ENCODE measurements around the gene TRPC4AP. TPM values are rescaled to one million over a fixed set of nuclear protein-coding genes. Genes with fewer than 3 reads are reported as not detected.
A peak's percentile ranks its signal among the peaks of the same experiment; 100 is the strongest.

The TRPC4AP gene
- total RNA-seq, 4 donors from 2014 or later, result 48.4 to 87.3 (median 57.8) TPM

DNA sequence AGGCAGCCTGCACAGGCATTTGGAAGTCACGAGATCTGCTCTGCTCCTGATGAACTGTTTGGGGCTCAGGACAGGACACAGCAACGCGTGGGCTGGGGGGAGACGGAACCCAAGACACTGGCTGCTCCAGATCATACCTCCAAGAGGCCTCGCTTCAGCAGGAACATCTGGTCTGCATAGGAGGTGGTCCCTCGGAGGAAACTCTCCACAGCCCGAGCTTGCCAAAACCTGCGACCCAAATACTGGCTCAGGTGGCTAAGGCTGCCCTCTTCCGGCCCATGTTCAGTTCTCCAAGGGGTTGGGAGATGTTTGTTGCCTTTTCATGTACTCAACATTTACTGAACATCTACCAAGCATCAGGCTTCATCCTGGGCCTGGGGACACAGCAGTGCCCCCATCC, 85.2 kb downstream of the TRPC4AP start:
- DNase-seq (ENCODE audit: low spot score in 2 of 2), result peak in 1 of 2 donors; percentile 42
- Histone ChIP-seq H3K36me3 (peaks cover 100% of the 10 kb centered on the region), H3K27ac (no peak overlapping the region), H3K4me1 (peaks cover 12% of the 10 kb centered on the region), H3K27me3 (no peaks in the 10 kb centered on the region), H3K4me3 (no peak overlapping the region), H3K9me3 (no peaks in the 10 kb centered on the region)
- TF ChIP-seq POLR2A (IDR thresholded peaks at IDR 0.05), result no peak
- no peak for TF ChIP-seq POLR2AphosphoS5 (IDR thresholded peaks at IDR 0.05)
- no peak for TF ChIP-seq EP300 (IDR thresholded peaks at IDR 0.05)
- TF ChIP-seq, protein P1, sequence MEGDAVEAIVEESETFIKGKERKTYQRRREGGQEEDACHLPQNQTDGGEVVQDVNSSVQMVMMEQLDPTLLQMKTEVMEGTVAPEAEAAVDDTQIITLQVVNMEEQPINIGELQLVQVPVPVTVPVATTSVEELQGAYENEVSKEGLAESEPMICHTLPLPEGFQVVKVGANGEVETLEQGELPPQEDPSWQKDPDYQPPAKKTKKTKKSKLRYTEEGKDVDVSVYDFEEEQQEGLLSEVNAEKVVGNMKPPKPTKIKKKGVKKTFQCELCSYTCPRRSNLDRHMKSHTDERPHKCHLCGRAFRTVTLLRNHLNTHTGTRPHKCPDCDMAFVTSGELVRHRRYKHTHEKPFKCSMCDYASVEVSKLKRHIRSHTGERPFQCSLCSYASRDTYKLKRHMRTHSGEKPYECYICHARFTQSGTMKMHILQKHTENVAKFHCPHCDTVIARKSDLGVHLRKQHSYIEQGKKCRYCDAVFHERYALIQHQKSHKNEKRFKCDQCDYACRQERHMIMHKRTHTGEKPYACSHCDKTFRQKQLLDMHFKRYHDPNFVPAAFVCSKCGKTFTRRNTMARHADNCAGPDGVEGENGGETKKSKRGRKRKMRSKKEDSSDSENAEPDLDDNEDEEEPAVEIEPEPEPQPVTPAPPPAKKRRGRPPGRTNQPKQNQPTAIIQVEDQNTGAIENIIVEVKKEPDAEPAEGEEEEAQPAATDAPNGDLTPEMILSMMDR (IDR thresholded peaks at IDR 0.05), result no peak
- WGBS, result 86% methylated on average over 9 of the region's 9 CpGs

DNA sequence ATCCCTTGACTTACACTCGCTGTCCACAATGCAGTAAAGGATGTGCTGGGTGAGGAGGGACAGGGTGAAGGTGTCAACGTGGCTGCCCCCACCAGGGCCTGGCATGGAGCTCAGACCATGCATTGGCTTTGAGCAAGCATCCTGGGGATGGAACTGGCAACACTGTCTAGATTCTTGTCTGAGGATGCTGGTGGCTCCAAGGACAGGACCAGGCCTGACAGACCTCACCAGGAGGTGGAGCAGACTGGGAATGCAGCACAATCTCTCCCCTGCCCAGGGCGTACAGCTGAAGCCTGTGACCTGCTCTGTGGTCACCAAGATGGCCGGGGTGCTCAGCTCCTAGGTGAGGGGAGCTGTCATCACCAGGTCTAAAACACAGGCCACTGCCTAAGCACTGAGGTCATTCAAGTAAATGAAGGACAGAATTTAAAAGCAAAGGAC, 86.1 kb downstream of the TRPC4AP start:
- peaks cover 12% of the 10 kb centered on the region for H3K4me1 ChIP-seq
- no peak overlapping the region for H3K4me3 ChIP-seq
- peak; percentile 24 to 58 for DNase-seq (ENCODE audit: low spot score in 2 of 2)
- H3K27me3 ChIP-seq, result no peaks in the 10 kb centered on the region
- TF ChIP-seq POLR2A (IDR thresholded peaks at IDR 0.05) (no peak), POLR2AphosphoS5 (IDR thresholded peaks at IDR 0.05) (no peak), EP300 (IDR thresholded peaks at IDR 0.05) (no peak)
- TF ChIP-seq, protein P1 (IDR thresholded peaks at IDR 0.05), result no peak
- peaks cover 100% of the 10 kb centered on the region for H3K36me3 ChIP-seq
- 81% methylated on average over 4 of the region's 4 CpGs for WGBS
- H3K9me3 ChIP-seq, result no peaks in the 10 kb centered on the region
- no peak overlapping the region for H3K27ac ChIP-seq

DNA sequence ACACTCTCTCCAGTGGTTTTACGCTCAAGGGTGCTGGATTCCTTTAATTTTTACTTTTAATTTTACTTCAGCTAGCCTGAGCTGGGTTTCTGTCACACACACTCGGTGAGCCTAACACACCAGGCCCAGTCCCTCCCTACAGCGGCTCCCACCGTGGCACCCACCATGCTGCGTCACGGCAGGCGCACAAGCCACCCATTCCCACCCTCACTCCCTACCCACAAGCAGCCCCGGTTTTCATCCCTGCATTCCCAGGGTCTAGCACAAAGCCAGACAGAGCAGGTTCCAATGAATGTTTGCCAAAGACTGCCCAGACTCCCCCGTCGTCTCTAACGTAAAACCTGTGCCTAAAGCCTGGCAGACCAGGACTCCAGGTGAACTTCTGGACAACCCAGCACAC, 86.6 kb downstream of the TRPC4AP start:
- peaks cover 100% of the 10 kb centered on the region for H3K36me3 ChIP-seq
- H3K4me1 ChIP-seq, result peaks cover 12% of the 10 kb centered on the region
- 95% methylated on average over 11 of the region's 11 CpGs for WGBS
- no peak overlapping the region for H3K4me3 ChIP-seq
- H3K27me3 ChIP-seq, result no peaks in the 10 kb centered on the region
- TF ChIP-seq POLR2A (IDR thresholded peaks at IDR 0.05) (no peak), EP300 (IDR thresholded peaks at IDR 0.05) (no peak), POLR2AphosphoS5 (IDR thresholded peaks at IDR 0.05) (no peak)
- TF ChIP-seq, protein P1 (IDR thresholded peaks at IDR 0.05), result no peak
- no peak overlapping the region for H3K27ac ChIP-seq
- DNase-seq (ENCODE audit: low spot score in 2 of 2), result peak; percentile 51 to 70
- H3K9me3 ChIP-seq, result no peaks in the 10 kb centered on the region

DNA sequence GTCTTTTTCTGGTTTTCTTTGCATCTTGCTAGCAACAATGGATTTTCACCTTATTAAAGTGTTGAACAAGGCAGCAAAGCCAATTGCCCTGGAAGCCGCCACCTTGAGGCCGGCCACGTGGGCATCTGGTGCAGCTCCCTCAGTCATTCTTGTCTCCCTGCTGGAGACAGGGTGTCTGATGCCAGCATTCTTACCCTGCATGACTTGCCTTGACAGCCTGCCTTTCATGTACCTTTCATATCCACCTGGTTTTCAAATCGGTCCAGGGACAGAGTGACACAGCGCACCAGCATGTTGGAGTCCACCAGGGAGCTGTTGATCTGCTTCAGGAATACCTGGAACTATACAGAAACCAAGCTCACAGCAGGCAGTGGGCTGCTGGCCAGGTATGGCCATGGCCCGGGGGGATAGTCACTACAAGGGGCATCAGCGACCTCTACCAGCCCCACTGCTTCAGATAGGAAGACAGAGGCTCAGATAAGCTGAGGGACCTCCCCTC, 87.1 kb downstream of the TRPC4AP start:
- TF ChIP-seq POLR2AphosphoS5 (IDR thresholded peaks at IDR 0.05) (no peak), EP300 (IDR thresholded peaks at IDR 0.05) (no peak), POLR2A (IDR thresholded peaks at IDR 0.05) (no peak)
- TF ChIP-seq, protein P1 (IDR thresholded peaks at IDR 0.05), result no peak
- H3K4me3 ChIP-seq, result no peak overlapping the region
- no peak overlapping the region for H3K27ac ChIP-seq
- peaks cover 12% of the 10 kb centered on the region for H3K4me1 ChIP-seq
- H3K27me3 ChIP-seq, result no peaks in the 10 kb centered on the region
- no peaks in the 10 kb centered on the region for H3K9me3 ChIP-seq
- H3K36me3 ChIP-seq, result peaks cover 100% of the 10 kb centered on the region
- peak in 1 of 2 donors; percentile 43 for DNase-seq (ENCODE audit: low spot score in 2 of 2)
- 86% methylated on average over 5 of the region's 7 CpGs for WGBS

DNA sequence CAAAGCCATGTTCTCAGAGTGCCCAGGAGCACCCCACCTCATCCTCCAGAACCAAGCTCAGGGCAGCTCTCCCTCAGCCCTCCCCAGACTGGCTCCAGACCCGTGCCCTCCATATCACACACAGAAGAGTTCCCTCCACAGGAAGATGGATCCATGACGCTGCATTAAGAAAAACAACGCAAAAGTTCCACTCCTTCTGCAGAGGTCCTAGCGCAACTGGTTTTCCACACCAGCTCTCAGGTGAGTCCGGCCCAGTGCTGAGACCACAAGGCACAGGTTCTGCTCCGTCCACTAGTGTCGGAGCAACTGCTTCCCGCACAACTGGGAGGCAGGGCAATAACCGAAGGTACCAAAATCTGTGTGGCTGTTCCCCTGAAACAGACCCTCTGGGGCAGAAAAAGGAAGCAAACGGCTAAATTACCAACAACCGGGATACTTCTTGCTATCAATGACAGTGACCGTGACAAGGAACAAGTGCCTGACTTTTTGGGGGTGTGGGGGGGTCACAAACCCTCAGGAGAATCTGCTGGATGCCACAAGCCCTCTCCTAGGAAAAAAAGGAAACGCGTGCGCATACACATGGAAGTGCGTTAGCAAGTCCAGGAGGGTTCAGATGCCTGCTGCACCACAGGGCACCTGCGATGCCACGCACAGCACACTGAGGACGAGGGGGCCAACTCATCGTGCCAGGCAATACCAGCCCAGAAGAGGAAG, 87.7 kb downstream of the TRPC4AP start:
- Histone ChIP-seq H3K4me3 (no peak overlapping the region), H3K9me3 (no peaks in the 10 kb centered on the region), H3K36me3 (peaks cover 100% of the 10 kb centered on the region), H3K27me3 (no peaks in the 10 kb centered on the region), H3K27ac (no peak overlapping the region), H3K4me1 (peaks cover 12% of the 10 kb centered on the region)
- DNase-seq (ENCODE audit: low spot score in 2 of 2), result peak in 1 of 2 donors; percentile 21
- WGBS, result 93% methylated on average over 16 of the region's 20 CpGs
- TF ChIP-seq EP300 (IDR thresholded peaks at IDR 0.05) (no peak), POLR2AphosphoS5 (IDR thresholded peaks at IDR 0.05) (no peak), POLR2A (IDR thresholded peaks at IDR 0.05) (no peak)
- TF ChIP-seq, protein P1 (IDR thresholded peaks at IDR 0.05), result no peak

All from suprapubic skin (tissue), 4 donors.